Peyer's patch (tissue), 4 donors: Measurements from ENCODE around the gene SAMD9. TPM values are rescaled to one million over a fixed set of nuclear protein-coding genes. Genes with fewer than 3 reads are reported as not detected.

ENCODE experiments used
- total RNA-seq, 4 donors: library from RNA; depleted of rRNA; stranded (reverse); fragments of >200 nt; gene quantifications; one replicate each; pipeline ENCODE4 v1.1.0, GENCODE V29; 2016

The SAMD9 gene
- total RNA-seq, 4 donors from 2014 or later, result 6.5 to 20.6 (median 17.4) TPM

Other genes with a start within 250 kb of the SAMD9 start
- 10 to 100 TPM in 3 of 4 donors, 1 to 10 TPM in 1; 6.4 to 14.6 (median 11.9) TPM for gene SAMD9L, start 30.4 kb upstream of the SAMD9 start, total RNA-seq
- 10 to 100 TPM; 19.0 to 59.4 (median 28.4) TPM for gene HEPACAM2, start 108.5 kb upstream of the SAMD9 start, total RNA-seq
- gene VPS50, start 114.4 kb upstream of the SAMD9 start, total RNA-seq, result 10 to 100 TPM; 16.1 to 28.9 (median 20.9) TPM